Activated effector memory CD4-positive, alpha-beta T cell treated with anti-CD3 and anti-CD28 coated beads, Interleukin-2, amount 50 U/mL, for 16 hours (primary cell): ENCODE results near the gene MRPL37.
"Not testable (repeated sequence)": the region's sequence is repeated elsewhere in the genome, so short reads cannot be mapped to it uniquely, and the experiment has no call there.

Source experiments
- DNase-seq: peaks from one replicate; pipeline ENCODE4 v3.0.0-alpha.2; 2020

Gene MRPL37

DNA sequence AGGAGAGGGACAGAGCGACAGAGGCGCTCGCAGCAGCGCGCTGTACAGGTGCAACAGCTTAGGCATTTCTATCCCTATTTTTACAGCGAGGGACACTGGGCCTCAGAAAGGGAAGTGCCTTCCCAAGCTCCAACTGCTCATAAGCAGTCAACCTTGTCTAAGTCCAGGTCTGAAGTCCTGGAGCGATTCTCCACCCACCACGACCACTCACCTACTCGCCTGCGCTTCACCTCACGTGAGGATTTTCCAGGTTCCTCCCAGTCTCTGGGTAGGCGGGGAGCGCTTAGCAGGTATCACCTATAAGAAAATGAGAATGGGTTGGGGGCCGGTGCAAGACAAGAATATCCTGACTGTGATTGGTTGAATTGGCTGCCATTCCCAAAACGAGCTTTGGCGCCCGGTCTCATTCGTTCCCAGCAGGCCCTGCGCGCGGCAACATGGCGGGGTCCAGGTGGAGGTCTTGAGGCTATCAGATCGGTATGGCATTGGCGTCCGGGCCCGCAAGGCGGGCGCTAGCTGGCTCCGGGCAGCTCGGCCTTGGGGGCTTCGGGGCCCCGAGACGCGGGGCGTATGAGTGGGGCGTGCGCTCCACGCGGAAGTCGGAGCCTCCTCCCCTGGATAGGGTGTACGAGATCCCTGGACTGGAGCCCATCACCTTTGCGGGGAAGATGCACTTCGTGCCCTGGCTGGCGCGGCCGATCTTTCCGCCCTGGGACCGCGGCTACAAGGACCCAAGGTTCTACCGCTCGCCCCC is at the start of gene MRPL37, which contains the start of gene CYB5RL:
TSS of gene MRPL37 (plus strand) at position 403 of the 754 bp plus-strand sequence. CDS start at position 480, 77 bp downstream.
TSS of gene CYB5RL (minus strand) at position 266 of the 754 bp plus-strand sequence. CDS start 4,414 bp downstream, outside the sequence.
- peak; percentile 96 for DNase-seq

DNA sequence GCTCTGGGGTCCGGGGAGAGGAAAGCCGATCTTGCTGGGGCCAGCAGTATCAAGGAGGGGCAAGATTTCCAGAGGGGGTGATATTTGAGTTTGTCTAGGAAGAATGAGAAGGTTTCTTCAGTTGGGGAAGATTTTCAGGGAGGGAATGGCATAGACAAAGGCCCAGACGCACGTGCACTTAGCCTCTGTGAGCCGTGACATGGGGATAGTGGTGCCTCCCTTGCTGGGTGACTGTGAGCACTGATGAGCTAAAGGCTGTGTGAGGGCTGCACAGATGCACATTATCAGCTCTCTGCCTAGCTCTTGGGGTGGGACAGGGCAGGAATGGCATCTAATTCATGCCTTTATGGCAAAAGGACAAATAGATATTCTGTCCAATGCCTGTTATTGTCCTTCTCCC is 49.0 kb upstream of the MRPL37 start:
- DNase-seq, result no peak

DNA sequence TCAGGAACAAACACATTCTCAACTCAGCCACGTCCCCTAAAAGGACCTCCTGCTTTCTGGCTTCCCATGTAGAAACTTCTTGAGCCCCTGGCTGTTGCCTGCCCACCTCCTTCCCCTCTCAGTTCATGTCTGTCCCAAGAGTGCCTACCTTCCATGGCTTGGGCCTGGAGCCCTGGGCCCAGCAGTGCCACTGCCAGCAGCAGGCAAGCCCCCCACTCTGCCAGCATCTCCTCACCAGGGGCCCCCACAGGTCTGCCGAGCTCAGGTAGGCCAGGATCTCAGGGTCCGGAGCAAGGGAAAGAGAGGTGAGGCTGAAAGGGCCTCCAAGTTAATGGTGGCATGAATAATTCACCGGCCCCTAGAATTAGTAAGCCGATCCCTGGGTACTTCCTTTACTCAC is 47.3 kb upstream of the MRPL37 start, which contains the start of gene CDCP2:
TSS of gene CDCP2 (minus strand) at position 305 of the 400 bp plus-strand sequence. CDS start at position 227, 78 bp downstream.
- no peak for DNase-seq

DNA sequence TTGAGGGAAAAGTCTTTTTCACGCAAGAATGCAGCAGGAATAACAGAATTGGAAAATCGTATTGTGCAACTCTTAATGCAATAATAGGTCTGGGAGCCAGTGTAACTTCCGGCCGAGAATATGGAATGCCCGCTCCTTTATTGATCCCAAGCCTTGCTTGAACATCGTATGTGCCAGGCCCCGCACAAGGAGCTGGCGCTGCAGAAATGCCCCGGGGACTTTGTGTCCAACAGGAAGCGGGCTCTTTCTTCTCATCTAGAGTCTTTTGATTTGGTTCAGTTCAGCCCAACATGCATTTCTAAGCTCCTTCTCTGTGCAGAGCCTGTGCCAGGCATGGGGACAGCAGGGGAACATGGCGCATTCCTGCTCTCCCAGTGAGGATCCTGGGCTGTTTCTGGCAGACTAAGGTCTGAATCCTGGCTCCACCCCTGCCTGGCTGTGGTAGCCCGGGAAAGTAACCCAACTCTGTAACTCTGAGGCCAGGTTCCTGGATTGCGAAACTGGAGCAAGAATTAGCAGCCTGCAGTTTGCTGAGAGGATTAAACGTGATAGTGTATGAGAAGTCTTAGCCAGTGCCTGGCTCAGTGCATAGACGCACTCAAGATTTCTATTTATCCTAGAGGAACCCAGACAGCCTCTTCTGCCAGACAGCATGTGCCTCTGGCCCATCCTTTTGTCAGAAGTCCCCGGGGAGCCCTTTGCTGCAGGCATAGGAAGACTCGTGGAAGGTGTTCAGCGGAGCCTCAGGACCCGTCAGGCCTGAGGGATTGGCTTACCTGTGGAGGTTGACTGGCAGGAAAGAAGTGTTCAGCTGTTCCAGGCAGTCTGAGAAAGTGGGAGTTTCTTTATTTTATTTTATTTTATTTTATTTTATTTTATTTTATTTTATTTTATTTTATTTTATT is 46.2 kb upstream of the MRPL37 start:
- no peak for DNase-seq

DNA sequence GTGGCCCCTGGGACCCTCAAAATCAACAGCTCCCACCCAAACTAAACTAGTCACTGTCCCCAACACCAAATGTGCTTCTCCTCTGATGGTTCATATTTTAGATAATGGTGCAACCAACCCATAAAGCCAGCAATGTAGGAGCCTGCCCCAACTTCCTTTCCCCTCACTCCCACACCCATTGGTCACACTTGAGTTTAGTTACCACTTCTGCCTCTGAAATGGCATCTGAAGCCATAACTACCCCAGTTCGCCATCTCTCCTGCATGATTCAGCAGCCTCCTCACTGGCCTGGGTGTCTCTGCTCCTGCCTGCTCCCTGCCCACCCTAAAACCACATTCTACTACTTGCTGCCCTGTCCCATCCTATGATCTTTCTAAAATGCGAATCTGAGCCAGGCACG is 43.8 kb upstream of the MRPL37 start:
- no peak for DNase-seq

DNA sequence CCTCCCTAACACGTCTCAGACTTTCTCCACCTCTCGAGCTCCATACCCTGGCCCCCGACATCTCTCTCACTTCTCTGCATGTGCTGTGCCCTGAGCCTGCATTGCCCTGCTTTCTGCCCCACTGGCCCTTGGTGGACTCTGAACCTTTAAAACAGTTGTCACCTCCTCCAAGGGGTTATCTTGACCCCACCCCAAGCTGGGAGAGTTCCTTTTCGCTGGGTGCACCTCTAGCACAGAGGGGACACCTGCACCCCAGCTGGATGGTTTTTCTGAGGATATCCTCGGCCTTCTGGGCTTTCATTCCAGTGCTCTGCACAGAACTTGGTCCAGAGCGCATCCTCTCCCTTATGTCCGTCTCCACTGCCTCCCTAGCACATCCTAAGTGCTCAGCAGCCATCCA is 43.0 kb upstream of the MRPL37 start:
- no peak for DNase-seq

DNA sequence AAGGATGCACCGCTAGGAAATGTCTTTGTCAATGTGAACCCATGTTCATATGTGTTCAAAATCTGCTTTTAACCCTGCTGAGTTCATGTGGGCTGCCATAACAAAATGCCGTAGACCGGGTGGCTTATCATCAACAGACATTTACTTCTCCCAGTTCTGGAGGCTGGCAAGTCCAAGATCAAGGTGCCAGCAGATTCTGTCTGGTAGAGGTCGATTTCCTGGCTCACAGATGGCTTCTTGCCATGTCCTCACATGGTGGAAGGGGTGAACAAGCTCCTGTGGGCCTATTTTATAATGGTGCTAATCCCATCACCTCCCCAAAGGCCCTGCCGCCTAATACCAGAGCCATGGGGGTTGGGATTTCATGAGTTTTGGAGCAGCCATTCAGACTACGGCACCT is 42.6 kb upstream of the MRPL37 start:
- DNase-seq, result no peak

DNA sequence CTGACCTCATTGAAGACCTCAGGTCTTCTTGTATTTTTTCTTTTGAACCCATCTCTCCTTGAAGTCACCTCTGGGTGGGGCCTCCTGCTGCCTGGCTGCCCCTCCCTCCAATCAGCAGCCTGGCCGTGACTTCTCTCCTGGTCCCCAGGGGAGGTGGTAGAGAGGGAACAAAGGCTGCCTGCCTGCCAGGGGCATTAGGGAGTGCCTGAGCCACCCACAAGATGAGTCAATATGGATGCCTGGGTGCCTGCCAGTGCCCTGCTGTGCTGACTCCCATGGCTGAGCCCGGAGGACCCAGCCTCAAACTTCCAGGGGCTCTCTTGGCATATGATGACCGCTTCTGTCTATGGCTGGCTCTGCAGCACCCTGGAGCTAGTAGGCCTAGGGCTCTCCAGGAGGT is 41.9 kb upstream of the MRPL37 start:
- no peak for DNase-seq

DNA sequence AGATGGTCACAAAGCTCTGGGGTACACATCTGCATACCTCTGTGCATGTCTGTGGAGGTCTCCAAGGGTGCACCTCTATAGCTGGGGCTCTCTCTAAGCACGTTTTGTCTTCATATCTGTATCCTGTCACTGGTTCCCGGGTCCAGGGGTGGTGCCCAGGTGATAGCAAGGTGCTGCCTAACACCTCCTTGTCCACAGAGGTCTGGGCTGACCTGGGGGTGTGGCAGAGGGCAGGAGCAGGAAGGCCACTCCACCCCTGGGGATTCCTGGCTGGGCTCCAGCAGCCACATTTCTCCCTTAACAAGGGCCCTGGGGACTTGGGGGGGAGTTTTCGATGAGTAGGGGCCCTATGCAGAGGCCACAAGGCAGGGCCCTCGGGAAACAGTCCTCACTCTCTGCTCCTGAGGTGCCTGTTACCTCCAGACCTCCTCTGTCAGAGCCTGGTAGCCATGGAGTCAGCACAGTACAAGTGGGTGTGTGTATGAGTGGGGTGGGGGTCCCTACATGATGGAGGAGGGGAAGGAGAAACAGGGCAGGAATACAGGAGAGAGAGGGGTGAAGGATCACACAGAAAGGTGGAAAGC is 40.1 kb upstream of the MRPL37 start:
- DNase-seq, result no peak

DNA sequence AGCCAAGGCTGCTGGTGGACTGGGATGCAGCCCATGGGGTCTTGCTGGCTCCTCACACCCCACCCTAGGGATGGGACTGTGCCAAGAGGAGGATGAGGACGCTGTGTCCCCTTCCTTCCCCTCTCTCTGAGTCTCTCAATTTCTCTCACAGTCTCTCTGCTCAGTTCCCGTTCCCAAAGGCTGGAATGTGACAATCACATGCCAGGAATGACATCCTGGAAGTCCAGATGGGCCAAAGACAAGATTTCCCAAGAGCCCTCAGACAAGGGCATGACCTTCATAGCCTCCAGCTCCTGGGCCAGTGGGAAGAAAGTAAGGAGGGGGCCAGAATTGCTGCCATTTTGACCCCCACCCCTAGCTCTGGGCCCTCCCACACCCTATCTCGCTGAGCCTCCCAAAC is 39.6 kb upstream of the MRPL37 start:
- no peak for DNase-seq

DNA sequence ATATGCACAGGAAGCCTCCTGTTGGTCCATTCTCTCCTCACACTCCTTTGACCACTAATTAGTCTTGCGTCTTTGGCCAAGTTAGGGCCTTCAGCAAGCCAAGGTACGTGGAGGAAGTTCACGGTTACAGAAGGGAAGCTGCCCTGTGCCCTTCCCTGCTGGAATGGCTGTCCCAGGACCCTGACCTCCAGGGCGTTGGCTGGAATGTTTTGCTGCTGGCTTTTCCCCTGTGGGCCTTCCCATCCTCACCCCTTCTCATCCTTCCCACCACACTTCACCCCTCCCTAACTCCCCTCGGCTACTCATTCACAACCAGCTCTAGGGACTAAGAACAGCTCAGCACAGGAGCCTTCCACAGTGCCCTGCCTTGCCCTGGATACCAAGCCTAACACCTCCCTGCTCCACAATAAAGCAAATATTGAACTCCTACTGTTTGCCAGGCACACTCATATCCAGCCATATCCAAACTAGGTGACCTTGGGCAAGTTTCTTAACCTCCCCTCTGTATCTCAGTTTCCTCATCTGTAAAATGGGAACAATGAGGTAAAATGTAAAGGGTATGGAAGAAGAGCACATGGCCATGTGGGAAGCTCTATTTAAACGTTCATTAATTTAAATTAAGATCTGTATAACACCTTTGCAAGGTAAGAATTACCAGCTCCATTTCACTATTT is 38.3 kb upstream of the MRPL37 start:
- DNase-seq, result no peak

DNA sequence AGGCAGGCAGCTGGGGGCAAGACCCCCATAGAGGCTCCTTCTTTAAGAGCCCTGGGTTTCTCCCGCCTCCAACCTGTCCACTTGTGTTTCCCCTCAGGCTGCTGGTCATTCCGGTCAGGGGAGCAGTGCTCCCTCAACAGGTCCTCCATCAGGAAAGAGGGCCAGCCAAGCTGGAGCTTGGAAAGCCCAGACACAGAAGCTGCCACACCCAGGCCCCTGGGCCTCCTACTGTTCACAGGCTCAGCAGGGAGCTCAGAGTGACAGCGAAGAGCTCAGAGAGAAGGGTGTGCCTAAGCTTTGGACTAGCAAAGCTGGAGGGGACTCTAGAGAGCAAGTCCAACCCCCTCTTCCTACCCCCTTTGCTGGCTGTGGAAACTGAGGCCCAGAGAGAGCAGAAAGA is 36.9 kb upstream of the MRPL37 start:
- DNase-seq, result no peak

DNA sequence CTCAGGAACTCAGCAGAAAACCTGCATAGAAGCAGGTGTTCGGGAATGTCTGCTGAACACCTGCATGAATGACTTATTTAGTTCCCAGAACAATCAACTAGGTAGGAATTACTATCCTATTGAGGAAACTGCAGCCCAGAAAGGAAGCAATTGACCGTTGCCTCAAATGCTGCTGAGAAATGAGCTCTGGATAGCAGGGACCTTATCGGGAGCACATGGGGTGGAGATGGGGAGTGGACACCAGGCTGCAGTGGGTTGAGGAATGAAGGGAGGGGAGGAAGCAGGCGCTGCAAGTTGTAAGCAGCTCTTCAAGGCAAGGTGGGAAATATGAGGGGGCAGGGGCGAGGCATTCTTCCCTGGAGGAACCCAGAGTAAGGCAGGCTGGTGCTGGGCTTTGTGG is 36.4 kb upstream of the MRPL37 start:
- no peak for DNase-seq

DNA sequence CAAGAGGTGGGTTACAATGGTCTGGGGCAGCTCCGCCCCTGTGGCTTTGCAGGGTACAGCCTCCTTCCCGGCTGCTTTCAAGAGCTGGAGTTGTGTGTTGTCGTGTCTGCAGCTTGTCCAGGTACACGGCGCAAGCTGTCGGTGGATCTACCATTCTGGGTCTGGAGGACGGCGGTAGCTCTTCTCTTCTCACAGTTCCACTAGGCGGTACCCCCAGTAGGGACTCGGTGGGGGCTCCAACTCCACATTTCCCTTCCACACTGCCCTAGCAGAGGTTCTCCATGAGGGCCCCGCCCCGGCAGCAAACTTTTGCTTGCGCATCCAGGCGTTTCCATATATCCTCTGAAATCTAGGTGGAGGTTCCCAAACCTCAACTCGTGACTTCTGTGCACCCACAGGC is 34.8 kb upstream of the MRPL37 start:
- no peak for DNase-seq

DNA sequence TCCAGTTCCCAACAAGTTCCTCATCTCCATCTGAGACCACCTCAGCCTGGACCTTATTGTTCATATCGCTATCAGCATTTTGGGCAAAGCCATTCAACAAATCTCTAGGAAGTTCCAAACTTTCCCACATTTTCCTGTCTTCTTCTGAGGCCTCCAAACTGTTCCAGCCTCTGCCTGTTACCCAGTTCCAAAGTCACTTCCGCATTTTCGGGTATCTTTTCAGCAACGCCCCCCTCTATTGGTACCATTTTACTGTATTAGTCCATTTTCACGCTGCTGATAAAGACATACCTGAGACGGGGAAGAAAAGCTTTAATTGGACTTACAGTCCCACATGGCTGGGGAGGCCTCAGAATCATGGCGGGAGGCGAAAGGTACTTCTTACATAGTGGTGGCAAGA is 33.6 kb upstream of the MRPL37 start:
- not testable (repeated sequence) for DNase-seq

DNA sequence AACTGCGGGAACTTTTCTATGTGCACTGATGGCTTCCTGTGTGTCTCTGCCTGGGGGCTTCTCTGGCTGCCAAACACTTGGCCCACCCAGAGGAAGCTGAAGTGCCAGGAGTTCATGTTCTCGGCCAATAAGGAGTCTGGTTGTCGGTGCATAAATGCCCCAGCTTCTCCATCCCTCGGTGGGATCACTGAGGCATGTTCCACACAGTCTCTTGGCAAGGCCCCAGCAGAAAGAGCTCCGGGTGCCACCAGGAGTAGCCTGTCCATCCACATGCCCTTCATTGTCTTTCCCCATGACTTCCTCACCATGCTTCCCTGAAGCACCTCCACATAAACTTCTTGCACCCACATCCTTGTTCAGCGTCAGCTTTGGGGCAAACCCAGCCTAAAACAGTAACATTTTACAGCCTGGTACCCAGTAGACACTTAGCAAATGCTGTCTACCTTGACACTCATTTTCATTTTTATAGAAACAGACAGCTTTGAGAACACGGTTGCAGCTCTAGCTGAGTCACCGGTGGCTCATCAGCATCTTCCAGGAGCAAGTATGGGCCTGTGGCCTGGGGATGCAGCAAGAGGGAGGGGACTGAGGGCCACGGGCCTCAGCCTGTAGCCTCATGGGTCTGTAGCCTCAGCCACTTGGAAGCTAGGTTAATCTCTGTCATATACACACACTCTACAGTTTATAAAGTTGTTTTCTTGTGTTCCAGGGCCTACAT is 32.4 kb upstream of the MRPL37 start:
- no peak for DNase-seq

DNA sequence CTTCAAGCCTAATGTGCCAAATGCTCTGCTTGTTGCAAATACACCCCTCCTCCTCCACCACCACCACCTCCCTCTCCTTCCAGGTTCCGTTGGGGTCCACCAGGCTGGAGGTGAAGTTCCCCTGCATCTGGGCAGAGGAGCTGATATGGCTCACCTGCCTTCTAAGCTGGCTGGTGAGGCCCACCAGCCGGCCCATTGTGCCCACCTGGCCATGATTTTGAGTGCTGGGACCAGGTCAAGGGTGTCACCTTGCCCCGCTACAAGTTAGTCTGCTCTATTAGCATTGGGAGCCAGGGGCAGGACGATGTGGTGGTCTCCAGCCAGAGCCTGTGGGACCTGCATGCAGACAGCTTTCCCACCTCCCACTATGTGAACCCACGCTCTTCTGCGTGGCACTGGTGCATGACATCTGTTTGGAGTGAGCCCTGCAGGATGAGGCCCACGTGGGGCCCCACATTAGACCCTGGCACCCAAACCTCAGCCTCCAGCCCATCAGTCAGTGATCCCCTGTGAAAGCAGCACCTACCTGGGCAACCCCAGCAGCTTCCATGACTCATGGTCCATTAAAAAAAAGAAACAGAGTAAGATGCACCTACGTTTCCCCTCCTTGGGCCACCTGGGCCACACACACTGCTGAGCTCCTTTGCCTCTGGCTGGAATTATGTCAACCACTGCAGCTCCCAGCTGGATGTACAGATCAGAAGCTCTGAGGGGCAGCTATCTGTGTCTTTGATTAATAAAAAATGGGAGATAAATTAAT is 31.6 kb upstream of the MRPL37 start:
- DNase-seq, result no peak

DNA sequence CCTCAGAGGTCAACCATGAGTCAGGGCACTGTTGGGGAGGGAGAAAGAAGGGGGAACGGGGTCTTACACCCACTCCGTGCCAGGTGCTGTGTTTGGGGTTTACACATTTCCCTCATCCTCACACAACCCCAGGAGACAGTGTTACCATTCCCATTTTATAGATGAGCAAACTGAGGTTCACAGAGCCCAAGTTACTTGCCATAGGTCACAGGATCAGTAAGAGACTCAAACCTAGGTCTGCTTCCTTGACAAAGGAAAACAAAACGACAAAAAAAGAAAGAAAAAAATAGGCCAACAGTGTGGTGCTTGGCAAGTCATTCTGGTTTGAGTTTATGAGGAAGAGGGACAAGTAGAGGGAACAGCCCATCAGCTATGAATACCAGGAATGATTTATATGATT is 30.9 kb upstream of the MRPL37 start:
- DNase-seq, result no peak

DNA sequence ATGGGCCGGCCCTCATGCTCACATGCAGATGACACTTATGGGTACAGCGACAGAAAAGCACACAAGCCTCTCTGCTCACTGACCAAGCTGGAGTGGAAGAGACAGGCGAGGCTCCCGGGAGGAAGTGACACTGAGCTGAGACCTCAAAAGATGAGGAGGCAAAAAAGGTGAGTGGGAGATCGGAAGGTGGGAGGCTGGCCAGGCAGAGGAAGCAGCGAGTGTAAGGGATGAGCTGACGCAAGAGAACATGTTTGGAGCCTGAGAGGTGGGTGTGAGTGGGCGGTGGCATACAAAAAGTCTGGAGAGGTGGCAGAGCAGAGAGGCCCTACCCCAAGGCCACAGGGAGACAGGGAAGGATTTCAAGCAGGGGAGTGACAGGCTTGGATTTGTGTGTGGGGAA is 29.0 kb upstream of the MRPL37 start:
- no peak for DNase-seq

DNA sequence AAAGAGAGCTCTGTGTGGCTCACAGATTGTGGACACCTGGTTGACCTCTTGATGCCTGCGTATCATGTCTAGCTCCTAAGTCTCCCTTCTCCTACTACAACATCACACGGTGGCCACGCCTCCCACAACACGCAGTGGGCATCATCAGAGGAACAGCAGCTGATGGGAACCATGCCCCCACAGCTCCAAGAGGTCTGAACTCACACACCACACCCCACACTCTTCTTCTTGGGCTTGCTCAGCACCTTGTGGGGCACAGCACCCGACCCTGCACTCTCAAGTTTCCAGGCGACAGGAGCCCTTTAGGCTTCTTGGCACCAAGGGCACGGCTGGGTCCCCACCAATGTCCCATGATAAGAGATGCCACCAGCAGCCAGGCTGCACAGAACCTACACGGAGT is 28.4 kb upstream of the MRPL37 start:
- no peak for DNase-seq
